Measurements from ENCODE around the gene MBP.

The MBP gene

DNA sequence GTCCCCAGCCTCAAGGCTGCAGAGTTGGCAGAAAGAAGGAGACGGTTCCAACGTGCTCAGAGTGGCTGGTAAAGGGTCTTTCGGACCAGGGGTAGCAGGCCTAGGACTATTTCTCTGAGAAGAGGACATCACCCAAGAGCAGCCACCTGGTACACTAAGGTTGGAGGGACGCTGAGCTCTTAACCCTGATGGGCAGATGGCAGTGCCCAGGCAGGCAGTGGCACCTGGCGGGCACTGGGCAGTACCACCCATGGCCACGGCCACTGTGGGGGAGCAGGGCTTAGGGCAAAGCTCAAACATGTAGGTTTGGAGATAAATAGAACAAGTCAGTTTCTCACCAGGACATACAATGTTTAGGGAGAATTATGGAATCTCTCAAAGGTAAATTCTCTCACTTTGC, 53.5 kb downstream of the MBP start:
- no peak for DNase-seq

DNA sequence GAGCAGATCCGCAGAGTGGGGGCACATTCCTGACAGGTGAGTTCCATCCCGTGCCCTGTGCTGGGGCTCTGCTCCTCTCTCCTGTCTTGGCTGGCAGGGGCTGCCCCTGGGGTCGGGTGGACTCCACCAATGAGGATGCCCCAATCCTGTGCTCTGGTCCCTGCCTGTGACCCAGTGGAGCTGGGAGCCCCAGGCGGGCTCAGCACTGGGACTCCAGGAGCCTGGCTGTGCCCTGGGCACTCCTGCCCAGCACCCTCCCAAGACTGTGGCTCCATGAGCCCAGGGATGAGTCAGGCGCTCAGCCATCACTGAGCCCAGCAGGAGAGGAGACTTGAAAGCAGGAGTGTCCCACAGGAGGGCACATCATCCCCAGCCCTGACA, 53.9 kb downstream of the MBP start:
- no peak for DNase-seq

DNA sequence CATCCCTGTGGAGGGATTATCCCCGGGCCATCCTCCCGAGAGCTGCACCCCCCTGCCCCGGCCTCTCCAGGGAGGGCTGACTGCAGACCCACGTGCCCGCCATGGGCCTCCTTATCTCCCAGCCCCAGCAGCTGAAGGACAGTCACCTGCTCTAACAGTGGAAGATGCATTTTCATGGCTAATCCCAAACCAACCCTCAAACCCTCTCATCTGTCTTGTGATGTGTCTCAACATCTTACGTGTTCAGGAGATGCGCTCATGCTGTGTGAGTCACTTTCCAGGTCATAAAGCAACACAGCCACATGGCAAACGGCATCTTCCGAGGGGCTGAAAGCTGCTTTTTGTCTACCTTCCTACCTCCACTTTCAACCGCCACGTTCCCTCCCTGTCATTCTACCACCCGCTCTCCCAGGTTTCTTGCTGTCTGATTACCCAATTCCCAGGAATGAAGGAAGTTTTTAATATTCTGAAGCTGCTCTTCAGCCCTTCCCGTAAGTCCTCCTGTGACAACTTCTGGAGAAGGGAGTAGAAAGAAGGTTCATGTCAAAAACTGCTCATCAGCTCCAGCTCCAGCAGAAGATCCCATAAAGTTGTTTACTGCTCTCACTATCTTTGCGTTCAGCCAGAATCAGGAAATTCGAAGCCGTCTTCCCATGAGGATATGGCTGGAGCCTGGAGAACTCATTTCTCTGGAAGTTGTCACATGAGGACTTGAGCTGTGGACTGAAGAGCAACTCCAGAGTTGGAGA, 54.5 kb downstream of the MBP start:
- DNase-seq, result no peak

DNA sequence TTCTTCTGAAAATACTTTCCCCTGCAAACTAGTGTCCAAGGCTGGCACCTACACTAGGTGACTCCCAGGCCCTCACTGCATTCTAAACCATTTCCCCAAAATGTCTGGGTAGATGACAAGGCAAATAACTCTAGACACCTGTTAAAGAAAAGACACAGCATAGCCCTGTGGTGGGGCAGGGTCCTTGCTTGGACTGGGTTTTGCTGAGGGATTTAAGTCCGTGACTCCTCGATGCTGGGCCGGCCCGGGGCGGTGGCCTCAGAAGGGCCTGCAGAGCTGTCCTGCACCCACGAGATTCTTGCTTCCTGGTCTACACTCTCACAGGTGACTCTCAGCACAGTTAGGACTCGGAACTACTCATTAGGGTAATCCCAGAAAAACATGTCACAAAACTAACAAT, 55.2 kb downstream of the MBP start:
- no peak for DNase-seq

DNA sequence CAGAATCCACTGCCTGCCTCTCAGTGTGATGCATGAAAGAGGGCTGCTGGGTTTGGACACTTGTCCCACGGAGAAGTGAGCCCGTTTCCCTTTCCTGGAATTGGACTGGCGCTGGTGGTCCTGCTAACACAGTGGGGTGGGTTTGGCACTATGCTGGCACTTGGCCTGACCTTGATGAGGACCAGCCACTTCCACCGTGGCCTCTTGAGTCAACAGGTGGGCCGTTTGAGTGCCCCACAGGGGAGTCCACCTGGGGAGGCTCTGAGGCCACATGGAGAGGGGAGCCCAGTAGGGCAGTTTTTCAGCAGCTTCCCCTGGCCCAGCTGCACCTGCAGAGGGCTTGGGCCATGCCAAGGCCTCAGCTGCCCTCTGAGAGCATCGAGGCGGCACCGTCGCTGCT, 56.5 kb downstream of the MBP start:
- DNase-seq, result no peak

DNA sequence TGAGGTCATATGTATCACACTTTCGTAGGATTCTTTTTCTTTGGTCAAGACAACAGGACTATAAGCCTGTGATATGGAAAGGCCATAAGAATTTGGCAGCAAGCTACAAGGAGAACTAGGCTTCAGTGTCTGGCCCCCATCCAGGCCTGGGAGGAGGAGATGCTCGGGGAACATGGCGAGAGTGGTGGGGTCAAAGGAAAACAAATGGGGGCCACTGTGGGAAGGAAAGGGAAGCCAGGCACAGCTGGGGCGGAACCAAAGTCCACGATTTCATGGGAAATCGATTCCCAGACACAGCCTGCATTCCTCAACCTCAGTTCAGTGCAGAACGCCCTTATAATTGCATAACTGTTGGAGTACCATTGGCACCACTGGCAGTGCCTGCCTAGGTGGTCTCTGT, 58.2 kb downstream of the MBP start:
- no peak for DNase-seq

DNA sequence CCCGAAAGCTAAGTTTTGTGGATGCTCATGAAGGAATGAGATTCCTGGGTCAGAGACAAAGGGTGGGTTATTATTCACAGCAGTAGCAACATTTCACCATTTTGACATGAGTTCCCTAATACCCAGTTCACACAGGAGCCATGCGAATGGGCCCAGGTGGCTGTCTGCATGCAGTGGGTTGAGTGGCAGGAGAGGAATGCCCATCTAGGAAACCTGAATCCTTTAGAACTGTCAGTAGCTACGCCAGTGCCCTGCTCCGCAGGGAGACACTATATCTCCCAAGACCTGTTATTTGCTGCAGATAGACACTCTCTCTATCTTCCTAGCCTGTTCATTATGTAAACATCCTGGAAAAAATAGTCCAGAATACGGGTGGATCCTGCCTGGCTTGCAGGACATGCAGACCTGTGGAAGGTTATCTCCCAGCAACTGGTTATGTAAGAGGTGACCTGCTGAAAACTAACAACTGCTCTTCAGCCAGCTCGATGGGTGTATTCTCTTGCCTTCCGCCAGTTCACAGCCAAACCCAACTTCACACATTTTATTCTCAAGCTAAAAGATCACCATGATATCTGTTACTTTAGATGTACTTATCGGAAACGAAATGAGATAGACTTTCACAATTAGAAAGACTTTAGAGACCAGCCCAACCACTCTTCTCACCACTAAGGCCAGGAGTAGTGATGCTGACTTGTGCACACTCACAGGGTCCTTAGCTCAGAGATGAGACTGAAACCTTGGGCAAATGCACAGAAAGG, 59.1 kb downstream of the MBP start:
- no peak for DNase-seq

DNA sequence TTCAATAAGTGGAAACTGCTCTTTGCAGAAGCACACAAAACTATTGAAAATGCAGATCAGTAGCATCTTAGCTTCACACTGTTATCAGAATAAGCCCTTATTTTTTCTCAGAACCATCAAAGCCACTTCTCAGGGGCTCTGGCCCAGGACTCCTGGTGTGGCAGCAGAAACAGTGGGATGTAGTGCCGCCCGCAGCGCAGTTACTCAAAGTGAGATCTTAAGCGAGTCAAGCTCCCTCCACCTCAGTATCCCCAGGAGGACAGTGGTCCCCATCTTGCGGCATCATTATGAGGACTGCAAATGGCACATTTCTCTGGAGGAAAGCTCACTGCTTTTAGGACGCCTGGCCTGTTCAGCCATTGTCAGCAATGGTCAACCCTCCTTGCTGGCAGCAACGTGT, 60.0 kb downstream of the MBP start:
- no peak for DNase-seq

DNA sequence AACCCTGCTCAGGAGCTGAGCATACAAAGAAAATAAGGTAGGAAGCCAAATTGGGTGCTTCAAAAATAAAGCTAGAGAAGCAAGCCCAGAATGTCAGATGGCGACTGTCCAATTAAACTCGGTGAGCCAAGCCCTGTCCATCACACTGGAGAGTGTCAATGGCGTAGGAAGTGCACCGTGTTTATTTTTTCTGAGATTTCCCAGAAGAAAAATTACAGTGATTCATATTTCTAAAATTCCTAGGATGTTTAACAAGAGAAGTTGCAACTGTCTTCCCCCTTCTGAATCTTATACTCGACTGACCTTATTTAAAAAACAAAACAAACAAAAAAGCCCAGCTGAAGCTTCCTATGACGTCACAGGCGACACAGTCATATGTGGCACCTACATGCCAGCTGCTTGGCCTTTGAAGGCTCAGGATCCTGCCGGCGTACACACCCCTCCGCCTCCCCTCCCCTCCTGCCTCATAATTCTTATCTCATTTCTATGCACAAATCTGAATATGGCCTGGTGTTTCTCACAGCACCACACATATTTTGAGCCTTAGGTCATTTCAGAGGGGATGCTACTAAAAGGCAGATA, 60.8 kb downstream of the MBP start:
- DNase-seq, result peak; percentile 33

DNA sequence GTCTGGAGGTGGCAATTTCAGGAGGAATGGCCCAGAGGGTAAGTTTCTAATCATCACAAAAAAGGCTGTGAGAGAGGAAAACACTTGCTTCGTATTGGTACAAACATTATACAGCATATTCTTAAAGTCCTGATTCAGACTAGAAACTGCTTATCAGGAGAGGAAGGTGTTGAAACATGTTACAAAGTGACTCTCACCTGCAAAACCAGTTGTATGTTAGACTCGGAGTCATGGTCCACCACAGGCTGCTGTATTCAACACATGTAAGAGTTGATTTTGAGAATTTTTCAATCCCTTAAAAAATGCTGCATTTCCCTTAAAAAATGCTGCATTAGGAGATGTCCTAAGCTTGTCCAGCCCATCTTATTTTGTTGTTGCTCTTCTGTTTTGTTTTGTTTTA, 61.5 kb downstream of the MBP start:
- no peak for DNase-seq

DNA sequence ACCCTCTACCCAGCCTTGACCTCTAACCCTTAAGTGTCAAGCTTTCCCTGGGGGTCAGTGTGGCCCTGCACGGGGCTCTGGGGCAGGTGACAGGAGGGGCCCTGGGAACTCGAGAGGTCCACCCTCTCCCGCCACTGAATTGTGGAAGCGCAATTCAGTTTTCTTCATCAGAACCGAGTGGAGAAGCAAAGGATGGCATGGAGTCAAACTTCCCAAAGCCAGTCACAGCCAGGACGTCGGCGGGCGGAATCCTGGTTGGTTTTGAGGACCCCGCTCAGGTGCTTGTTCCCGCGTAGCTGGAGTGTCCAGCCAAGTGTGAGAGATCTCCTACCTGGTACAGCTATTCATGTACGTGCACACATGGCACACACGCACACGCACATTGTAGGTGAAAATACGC, 62.0 kb downstream of the MBP start:
- no peak for DNase-seq

DNA sequence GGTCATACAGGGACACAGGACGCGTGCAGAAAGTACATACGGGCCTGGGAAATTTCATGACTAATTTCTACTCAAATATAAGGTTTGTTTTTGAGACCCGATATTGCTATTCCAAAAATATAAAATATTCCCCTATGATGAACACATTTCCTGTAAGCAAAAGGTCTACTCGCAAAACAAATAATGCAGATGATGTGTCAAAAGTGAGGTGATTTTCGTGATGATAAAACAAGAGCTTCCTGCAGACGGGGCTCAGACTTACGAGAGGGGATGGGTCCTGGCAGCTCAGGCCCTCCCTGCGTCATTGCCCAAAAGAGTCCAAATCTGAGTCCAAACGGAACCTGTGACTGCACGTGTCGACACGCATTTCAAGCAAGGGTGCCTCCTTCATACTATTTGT, 62.7 kb downstream of the MBP start:
- DNase-seq, result no peak

DNA sequence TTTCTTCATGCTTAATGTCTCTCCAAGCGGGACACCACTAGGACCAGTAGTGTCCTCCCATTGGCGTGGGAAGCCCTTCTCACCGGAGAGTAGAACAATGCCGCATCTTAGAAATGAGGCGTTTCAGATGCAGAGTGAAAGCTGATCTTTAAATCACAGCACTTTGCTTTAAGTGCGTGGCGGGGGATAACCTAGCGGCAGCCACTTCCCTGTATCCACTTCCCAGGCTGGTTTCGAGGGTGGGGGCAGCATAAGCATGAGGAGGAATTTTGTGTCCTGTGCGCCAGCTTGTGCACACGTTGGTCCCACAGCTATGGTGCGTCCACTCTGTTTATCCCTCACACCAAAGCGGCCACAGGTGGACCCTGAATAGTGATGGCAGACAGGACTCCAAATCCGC, 63.1 kb downstream of the MBP start:
- no peak for DNase-seq

DNA sequence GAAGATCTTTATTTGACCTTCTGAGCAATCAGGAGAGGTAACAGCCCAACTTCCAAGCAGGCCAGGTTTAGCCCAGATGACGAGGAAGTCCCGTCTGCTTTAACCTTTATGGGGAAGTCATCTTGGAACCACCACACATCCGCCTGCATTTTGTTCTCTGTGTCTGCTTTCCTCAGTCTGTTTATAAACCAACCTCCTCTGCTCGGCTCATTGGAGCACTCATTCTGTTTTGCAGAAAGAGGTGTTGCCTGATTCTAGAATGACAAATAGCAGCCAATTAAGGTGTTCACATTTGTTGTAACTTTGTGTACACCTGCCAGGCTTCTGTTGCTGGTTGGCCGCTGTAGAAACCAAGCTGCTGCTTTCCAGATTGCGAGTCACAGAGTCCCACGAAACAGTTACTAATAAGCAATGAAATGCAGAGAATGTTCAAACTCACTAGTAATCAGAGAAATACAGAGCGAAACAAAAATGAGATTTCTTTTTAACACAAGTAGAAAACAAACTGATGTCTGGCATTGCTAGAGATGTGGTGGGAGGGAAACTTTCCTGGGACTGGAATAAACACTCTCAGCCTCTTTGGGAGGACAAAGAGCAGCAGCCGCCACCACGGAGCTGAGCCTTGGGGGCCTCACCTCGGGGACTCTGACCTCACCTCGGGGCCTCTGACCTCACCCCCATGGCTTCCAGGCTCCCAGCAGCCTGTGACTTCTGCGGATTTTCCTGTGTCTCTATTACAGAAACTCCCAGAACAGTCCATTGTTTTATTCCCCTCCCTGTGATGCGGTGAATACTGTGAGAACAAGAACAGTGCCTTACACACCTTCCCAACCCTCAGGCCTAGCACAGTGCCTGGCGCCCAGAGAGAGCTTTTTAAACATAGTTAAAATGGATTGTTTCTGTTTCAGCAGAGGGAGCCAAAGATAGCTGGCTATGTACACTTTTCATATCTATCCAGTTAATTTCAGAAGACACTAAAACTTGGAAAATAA, 64.0 kb downstream of the MBP start:
- no peak for DNase-seq

DNA sequence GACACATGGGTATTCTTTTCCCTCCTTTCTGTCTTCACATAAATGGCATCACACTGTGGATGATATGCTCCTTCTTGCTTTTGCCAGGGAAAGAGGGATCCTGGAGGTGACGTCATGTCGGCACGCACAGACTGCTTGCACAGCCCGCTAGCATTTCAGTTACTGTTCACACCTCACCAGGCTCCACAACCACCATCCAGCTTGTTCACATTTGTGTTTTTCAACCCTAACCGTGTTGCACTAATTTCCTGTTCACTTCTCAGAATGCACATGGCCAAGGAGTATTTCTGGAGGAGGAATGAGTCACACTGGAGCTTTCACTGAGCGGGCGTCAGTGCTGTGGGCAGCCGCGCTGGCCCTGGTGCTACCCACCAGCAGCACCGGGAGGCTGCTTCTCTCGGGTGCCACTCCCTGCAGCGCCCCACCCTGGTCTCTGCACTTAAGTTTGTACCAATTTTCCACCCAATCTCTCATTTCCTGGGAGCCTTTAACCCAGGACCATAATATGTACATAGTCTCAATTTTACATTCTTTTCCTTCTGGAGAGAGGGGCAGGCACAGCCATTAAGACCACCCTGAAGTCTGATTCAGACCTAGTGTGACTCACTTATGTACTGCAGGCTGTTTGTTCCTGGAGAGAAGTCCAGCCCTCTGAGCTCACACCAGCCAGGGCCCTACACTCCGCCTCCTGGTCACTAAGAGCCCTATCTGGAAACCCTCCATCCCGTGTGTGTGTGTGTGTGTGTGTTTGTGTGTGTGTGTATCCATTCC, 65.1 kb downstream of the MBP start:
- DNase-seq, result no peak

DNA sequence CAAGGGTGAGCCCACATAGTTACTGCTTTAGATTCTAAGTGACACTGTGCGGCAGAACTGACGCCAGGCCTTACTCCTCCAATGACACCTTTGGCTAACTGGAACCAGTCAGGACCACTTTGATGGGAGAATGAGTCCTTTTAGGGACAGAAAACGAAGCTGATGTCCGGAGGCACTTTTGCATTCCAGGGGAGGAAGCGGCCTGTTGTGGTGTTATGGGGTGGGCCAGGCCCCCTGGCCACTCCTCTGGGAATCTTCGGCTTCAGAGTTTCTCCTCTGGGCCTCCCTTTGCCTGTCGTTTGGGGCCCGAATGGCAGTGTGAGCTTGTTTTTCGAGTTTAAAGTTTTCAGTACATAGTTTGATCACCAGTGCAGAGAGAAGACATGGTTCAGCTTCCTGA, 65.9 kb downstream of the MBP start:
- no peak for DNase-seq

DNA sequence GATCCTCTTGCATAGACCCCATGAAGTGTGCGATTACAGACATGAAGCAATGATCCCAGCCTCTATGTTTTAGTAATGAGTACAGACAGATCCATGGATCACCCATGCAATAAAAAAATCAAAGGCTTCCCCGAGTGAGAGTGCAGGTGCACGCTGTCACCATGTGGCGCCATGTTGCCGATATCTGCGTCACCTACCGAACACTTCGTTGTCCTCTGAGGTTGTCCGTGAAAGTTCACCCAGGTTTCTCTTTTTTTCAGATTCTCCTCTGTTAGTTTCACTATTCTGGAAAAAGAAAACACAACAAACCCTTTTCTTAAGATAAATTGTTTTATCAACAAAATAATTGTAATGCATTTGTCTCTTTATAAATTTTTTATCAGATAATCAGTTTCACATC, 66.5 kb downstream of the MBP start:
- no peak for DNase-seq

DNA sequence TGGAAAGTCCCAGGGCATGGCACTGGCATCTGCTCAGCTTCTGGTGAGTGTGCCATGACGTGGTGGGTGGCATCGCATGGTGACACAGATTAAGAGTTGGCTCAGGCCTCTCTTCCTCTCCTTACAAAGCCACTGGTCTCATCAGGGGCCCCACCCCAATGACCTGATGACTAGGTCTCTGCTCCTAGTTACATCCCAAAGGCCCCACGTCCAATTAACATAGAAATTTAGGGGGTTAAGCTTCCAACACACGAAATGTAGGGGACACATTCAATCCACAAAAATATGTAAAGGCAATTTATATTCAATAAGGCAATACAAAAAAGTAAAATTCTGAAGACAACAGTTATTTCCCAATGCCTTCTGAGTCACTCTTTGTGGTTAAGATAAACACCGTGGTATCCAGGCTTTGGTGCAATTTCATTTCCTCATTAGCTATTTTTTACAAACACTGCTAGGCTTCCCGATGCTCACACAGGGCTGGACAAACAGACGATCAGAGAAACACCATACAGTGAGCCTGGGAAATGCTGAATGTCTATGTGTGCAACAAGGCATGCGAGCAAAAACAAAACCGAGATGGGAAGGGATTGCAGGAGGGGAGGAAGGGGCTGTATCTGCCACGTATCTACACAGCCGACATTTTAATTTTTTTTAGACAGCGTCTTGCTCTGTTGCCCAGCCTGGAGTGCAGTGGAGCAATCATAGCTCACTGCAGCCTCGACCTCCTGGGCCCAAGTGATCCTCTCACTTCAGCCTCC, 67.2 kb downstream of the MBP start:
- no peak for DNase-seq

DNA sequence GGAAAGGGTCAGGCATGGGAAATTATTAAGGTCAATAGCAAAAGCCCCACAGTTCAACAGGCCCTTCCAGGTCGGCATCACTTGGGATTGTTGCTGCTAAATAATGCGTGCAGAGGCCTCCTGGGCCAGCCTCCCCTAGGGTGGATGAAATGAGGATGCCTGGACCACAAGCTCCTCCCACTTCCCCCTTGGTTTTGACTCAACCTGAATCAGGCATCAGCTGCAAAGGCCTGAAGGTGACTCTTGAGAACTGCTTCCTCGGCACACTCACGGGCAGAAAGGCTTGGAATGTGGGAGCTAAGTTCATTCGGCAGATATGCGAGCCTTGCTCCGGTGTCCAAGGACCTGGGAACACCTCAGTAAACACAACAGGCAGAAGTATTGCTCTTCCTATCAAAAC, 69.3 kb downstream of the MBP start:
- no peak for DNase-seq

DNA sequence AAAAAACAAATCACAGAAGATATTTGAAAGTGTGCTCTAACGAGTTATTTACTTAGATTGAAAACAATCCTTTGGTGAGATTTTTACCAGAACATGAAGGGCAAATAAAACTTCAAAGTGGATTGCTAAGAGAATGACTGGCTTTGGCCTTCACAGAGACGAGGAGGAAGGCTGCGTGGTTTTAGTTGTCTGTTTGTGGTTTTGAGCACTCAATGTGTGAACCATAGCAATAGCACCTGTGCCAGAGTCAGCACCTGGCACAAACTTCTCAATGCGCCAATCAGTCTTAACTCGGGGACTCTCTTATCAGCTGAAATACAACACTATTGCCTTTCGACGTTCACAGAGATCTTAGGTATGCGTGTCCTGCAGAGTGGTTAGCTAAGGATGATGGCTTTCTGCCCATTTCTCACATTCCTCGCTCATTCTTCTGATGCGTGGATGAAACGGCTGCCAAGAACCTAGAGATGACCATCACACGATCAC, 70.0 kb downstream of the MBP start:
- no peak for DNase-seq

DNA sequence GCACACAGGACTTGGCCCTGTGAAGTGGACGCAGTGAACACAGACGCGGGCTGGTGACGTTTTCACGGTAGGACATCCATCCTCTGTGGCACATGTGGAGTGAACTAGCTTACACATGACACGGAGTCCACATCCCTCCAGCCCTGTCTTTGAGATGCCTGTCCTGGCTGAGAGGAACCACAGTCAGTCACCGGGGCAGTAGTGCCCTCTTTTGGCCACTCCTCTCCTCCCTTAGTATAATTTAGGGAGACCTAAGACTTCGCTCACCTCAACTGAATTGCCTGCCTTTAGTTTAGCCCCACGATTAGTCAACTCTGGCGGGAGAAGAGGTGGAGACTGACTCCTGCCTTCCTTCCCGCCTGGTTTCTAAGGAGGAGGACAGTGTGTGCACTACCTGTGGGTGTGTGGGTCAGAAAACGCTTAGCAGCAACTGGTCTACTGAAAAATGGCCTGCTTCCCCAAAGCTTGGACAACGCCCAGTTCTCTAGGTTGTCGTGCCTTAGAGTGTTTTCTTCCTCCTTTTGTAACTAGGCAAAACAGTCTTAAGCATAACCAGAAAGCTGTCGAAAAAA, 70.6 kb downstream of the MBP start:
- no peak for DNase-seq

Data from NCI-H146 (cell line).